CD4-positive, alpha-beta T cell treated with Interleukin-4 for 1 hour (primary cell): ENCODE results near the gene SMIM22.

Experiments
- DNase-seq, 2 donors: peaks; one replicate each; pipeline ENCODE4 v3.0.0-alpha.2; 2020 to 2022

The SMIM22 gene, protein sequence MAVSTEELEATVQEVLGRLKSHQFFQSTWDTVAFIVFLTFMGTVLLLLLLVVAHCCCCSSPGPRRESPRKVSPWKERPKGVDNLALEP

DNA sequence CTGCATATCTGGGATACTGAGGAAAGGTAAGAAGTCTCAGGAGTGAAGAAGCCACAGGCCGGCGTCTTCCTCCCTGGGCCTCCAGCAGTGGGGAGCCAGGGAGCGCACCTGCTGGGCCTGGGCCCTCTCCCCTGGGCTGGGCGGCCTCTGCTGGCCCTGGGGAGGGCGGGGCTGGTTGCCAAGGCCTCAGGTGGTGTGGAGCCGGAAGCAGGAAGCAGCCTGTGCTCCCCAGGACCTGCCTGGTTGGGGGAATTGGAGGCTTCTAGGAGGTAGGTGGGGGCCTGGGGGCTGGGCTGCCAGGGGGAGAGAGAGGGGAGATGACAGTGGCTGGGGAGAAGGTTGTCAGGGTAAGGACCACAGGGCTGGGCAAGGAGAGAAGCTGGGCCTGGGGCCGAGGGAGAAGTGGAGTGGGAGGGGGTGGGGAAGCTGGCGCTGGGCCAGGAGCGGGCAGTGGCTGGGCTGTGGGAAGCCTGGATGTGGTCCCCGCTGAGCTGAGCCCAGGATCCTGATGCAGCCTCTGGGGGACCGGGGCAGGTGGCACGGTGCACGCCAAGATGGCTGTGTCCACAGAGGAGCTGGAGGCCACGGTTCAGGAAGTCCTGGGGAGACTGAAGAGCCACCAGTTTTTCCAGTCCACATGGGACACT lies at the start of gene SMIM22:
TSS of gene SMIM22 (plus strand) at position 189 of the 647 bp plus-strand sequence. CDS start at position 555, 366 bp downstream.
- DNase-seq = no peak

DNA sequence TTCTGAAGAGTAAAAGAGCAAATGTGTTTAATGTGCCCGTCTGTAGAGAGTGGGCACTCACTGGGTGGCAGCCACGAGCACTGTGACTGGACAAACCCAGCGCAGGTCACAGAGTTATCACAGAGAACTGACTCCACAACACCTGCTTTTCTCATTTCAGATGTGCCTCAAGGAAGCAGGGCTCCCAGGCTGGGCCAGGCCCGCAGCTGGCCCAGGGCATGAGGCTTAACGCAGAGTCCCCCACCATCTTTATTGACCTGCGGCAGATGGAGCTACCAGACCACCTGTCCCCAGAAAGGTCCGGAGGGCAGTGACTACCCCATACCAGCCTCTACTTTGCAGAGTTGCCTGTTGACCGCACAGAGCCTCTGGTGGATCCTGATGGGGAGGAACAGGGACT lies 49.0 kb upstream of the SMIM22 start:
- DNase-seq = no peak

DNA sequence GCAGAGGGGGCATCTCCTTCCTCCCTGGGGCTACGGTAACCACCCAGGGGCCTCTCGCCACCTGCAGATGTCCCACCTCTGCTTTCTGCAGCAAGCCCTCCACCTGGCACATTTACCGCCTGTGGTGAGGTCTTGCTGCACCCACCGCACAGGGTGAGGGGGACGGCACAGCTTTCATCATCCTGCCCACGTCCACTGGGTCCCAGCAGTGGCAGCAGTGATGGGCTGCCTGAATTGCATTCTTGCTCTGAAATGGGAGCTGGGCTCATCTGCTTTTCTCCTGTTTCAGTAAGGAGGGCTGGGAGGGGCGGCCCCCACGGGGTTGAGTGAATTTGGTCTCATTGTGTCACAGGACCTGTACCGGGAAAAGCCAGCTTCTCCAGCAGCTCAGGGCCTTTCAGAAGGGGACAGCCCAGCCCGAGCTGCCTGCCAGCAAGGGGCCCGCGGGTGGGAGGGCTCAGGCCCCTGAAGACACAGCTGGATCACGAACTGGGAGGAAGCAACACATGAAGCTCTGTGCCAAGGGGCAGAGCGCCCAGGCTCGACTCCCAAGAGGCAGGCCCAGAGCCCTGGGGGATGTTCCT lies 48.1 kb upstream of the SMIM22 start:
- DNase-seq = no peak

DNA sequence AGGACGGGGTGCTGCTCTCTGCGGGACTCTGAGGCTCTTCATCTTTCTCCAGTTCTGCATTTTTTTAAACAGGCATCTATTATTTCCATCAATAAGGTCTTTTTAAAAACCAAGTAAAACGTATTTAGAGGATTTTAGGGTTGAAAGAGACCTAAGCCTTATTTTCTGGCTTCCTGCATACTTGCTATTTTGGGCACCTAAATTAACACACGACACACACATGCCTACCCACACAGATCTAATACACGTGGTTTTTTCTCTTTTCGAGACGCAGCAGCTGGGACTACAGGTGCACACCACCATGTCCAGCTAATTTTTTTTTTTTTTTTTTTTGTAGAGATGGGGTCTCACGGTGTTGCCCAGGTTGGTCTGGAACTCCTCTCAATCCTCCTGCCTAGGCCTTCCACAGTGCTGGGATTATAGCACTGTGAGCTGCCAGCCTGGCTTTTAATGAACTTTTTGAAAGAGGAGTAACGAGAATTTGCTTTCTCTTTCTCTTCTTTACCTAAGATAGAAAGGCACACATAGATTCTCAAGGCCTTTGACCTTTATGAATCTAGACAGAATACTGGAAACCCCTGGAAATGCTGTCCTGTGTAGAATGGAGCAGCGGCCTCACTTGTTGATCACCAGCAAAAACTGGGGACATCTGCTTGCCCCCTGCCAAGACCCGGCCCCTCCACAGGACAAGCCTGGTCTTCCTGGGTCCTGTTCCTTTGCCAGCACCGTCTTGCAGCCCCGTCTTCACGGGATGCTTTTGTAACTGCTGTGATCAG lies 47.1 kb upstream of the SMIM22 start:
- no peak for DNase-seq

DNA sequence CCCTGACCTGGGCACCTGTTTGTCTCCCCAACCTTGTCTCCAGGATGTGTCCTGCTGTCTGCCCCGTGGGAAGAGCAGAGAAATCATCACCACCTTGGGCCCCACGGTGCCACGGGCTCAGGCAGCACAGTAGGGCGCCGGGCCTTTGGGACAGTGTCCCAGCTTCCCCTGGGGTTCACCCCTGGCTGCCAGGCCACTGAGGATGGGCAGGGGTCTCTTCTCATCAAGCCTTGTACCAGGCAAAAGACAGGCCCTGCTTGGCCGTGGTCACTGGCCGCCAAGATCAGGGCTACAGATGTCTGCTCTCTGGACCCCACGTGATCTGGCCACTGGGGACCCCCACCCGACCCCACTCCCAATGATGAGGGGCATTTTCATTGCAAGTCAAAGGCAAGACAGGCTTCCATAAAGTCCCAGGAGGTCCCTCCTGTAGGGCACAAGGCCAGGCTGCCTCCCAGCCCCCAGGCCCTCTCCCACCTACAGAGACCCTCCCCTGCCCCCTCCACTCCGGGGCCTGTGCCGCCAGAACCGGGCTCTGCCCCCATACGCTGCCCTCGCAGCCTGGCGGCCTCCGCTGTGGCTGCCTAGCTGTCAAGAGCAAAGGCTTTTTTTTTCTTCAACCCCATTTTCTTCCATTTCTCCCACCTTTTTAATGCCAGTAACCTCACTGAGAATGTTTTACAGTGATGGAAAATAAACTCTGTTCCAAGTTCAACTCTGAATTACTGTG lies 46.3 kb upstream of the SMIM22 start:
- DNase-seq = no peak

DNA sequence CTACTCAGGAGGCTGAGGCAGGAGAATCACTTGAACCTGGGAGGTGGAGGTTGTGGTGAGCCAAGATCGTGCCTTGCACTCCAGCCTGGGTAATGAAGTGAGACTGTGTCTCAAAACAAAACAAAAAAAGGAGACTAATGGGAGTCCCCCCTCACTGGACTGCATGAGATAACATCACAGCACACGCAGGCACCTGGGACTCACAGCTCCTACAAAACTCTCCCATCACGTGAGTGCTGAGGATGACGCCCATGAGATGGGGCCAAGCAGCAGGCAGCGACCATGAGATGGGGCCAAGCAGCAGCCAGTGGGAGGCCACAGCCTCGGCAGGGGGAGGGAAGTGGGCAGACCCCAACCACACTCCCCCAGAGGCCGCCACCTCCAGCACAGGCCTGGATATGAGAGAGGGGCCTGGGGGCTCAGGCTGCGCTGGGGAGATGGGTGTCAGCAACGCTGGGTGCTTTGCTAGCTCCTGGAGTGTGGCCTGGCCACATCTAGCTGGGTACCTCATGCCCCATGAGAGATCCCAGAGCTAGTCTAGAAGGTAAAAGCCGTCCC lies 45.4 kb upstream of the SMIM22 start:
- DNase-seq = no peak

DNA sequence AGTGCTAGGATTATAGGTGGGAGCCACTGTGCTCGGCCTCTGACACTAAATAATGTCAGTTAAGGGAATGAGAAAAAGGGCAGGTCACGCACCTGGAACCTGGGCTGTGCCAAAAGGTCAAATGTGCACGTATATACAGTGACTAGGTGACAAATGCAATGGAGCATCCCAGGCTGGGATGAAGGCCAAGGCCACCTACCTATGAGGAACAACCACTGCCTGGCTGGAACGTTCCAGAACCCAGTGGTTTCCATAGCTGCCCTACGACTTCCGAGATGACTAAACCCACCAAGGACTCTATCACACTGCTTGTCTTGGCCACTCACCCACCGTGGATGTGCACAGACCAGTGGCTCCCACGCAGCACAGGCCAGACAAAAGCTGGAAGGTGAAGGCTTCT lies 44.3 kb upstream of the SMIM22 start:
- no peak for DNase-seq

DNA sequence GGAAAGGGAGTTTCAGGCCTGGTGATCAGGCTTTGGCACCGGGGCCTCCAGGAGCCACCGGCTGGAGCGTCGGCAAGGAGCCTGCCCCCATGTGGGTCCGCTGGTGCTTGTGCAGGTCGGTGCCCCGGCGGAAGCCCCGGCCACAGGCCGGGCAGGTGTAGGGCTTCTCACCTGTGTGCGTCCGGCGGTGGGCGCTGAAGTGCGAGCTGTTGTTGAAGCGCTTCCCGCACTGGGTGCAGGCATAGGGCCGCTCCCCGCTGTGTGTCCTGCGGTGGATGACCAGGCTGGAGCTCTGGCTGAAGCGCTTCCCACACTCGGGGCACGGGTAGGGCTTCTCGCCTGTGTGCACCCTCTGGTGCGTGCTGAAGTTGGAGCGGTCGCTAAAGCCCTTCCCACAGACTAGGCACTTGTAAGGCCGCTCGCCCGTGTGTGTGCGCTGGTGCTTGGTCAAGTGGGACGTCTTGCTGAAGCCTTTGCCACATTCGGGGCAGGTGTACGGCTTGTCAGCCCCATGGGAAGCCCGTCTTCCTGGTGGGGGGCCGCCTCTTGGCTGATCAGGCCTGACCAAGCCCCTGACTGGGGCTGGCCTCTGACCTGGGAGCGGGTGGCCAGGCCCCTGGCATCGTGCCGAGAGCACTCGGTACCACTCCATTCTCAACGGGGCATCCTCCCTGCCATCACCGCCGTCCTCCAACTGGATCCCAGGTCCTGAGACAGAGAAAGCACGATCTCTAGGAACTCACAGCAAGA lies 42.6 kb upstream of the SMIM22 start:
- DNase-seq = no peak

DNA sequence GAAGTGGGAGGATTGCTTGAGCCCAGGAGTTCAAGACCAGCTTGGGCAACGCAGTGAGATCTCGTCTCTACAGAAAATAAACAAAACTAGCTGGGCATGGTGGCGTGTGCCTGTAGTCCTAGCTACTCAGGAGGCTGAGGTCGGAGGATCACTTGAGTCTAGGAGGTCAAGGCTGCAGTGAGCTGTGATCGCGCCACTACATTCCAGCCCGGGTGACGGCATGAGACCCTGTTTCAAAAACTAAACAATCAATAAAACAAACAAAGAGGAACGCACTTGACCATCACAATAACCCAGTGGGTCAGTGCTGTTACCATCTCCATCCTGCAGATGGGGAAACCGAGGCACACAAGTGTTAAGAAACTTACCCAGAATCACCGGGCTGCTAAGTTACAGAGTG lies 41.9 kb upstream of the SMIM22 start:
- no peak for DNase-seq

DNA sequence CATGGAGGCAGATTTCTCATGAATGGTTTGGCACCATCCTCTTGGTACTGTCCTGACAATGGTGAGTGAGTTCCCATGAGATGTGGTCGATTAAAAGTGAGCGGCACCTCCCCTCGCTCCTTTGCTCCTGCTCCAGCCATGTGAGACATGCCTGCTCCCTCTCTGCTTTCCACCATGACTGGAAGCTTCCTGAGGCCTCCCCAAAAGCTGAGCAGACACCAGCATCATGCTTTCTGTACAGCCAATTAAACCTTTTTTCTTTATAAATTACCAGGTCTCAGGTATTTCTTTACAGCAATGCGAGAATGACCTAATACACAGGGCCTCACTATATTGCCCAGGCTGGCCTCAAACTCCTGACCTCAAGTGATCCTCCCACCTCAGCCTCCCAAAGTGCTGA lies 40.3 kb upstream of the SMIM22 start:
- no peak for DNase-seq

DNA sequence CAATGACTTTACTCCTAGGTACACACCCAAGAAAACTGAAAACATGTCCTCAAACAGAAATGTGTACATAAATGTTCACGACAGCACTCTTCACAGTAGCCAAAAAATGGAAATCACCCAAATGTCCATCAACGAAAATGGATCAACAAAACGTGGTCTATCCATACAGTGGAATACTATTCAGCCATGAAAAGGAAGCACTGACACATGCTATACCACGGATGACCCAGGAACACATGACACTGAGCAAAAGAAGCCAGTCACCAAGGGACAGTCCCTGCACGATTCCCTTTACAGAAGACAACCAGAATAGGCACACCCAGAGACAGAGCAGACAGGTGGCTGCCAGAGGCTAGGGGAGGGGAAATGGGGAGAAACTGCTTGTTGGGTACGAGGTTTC lies 39.5 kb upstream of the SMIM22 start:
- no peak for DNase-seq

DNA sequence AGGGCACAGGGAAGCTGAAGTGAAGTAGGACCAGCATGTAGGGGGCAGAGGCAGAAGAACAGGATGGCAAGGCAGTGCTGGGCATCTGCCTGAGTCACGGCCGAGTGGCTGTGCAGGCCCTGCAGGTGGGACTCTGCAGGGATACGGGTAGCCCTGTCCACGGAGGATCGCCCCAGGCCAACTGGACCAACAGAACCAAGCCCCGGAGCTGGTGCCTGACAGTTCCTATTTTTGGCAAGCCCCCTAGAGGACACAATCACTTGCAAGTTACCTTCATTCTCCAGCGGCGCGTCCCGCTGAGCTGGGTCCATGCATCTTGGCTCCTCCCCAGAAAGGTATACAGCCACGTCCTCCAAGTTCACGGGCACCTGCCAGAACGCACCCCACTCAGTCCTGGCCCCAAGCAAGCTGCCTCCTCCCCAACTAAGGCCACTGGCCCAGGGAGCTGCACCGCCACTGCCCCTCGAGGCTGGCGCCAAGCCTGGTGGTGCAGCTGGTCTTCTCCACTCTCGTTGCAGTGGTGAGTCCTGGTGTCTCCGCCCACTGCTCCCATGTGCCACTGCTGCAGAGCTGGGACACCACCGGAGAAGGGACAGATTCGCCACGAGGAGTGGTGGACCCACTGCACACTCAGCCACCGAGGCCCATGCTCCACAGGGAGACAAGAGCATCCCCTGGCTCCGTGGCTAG lies 34.8 kb upstream of the SMIM22 start:
- no peak for DNase-seq

DNA sequence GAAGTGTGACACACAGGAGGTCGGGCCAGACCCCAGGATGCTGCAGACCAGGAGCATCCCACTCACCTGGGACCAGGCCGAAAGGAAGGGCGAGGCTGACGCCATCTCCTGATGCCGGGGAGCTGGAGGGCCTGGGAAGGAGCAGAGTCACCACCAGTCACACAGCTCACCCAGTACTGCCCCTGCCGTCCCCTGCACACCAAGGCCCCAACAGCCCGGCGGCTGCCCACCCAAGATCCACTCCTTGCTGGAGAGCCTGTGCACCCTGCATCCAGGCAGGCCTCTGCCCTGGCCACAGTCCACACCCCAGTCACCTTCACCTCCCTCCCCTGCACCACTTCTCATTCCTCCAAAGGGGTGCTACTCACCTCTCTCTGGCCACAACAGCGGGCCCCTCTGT lies 33.0 kb upstream of the SMIM22 start:
- no peak for DNase-seq

DNA sequence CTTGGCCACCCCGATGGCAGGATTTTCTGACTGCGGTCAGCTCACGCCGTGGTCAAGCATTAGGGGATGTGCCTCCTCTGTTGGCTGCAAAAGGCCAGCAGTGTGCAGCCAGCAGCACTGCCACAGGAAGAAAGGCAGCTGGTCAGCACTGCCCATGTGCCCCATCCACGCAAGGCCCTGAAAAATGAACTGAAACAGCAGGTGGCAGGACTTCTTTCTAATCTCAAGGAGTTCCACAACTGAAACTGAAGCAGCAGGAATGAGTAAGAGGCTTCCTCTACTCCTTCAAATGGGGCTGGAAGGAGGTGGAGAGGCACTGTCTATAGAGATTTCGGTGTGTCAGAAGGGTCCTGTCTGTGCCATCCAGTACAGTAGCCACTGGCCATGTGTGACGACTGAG lies 31.4 kb upstream of the SMIM22 start:
- no peak for DNase-seq

DNA sequence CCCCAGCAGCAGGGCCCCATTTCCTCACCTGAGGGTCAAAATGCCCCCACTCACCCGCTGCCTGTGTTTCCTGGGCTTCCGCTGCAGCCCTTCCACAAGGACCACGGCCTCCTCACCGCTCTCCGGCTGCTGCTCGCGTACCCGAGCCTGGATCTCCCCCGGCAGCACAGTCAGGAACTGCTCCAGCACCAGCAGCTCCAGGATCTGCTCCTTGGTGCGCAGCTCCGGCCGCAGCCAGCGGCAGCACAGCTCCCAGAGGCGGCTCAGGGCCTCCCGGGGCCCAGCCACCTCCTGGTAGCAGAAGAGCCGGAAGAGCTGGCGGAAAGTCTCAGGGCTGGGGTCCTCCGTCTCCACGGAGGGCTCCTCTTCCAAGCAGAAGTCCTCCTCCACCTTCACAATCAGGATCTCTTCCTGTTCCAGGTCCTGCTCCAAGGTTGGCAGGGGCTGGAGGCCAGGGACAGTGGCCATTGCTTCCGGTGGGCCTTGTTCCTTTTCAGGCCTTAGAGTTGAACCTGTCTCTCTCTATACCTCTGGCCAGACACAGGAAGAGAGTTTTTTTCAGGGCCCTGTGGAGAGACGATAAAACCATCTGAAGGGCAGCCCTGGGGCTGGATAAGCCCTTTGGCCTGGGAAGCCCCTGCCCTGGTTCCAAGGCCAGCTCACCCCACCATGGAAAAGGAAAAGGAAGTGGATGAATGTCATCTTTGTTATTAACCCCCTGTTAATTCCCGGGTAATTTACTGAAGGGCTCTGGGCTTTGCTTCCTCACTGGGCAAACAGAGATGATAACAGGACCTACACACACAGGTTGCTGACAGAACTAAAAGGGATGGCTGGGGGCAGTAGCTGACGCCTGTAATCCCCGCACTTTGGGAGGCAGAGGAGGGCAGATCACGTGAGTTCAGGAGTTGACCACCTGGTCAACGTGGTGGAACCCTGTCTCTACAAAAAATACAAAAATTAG lies 29.4 kb upstream of the SMIM22 start:
- no peak for DNase-seq

DNA sequence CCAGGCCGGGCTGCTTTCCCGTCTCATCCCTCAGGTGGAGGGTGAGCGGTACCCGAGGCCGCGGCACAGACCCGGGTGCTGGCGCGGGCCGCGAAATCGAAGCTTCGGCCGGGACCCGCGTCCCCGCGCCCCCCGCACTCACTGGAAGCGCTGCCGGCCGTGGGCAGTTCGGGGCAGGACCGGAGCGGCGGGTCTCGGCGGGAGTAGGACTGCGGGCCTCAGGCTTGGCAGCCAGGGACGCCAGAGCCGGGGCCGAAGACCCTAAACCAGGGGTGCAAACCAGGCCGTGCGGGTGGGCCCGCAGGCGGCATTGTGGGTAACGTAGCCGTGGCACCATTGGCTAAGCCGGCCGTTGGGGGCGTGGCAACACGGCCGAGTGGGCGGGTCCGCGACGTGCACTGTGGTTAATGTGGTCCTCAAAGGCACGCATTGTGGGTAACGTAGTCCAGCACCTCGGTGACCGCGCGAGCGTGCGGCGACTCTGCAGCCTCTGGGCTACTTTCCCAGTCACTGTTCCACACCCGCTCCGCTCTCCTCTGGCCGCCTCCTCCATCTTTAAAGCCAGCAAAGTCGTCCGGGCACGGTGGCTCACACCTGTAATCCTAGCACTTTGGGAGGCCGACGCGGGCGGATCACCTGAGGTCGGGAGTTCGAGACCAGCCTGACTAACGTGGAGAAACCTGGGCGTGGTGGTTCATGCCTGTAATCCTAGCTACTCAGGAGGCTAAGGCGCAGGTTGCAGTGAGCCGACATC lies 28.1 kb upstream of the SMIM22 start, which contains the start of gene ZNF500:
TSS of gene ZNF500 (minus strand) at position 288 of the 754 bp plus-strand sequence. CDS start 1,184 bp downstream, outside the sequence.
- peak; percentile 96 to 97 for DNase-seq

DNA sequence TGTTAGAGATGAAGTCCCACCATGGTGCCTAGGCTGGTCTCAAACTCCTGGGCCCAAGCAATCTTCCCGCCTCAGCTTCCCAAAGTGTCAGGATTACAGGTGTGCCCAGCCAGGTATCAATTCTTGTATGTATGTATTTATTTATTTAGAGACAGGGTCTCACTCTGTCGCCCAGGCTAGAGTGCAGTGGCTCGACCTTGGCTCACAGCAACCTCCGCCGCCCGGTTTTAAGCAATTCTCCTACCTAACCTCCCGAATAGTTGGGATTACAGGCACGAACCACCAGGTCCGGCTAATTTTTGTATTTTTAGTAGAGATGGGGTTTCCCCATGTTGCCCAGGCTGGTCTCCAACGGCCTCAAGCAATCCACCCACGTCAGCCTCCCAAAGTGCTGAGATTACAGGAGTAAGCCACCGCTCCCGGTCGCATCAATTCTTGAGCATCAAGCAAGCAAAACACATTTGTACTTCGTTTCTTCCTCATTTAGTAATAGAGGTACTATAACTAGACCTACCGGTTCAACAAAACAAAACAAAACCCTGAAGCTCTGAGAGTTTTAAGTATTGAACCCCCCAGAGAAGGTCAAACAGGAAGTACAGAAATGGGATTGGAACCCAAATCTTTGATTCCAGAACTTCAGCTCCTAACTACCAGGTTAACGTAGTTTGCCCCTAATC lies 27.2 kb upstream of the SMIM22 start:
- DNase-seq = no peak

DNA sequence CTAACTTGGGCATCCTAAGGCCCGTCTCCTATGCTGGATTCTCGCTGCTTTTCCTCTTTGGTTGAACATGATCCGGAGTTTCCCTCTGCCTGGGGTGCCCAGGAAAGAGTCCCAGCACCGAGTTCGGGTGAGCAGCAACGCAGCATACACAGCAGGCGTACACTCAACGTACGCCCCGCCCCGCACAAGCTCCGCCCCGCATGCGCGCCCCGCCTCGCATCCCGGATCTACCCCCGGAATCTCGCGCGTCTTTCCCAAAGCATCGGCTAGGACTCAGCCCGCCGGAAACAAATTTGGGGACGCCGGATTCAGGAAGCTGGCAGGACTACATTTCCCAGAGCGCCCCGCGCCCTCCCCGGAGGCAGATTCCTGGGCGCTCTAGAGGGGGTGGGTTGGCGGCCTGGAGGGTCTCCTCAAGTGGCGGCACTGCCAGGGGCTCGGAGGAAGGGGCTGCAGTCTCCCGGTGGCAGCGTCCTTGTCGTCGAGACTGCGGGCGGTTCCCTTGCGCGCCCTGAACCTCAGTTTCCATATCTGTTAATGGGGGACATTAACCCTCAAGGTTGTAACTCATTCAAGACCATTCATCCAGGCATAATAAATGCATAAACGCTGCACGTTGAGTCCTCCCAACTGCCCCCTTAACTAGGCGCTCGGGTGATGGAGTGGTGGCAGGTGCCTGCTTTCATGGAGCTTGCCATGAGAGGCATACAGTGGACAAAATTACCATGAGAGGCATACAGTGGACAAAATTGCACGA lies 26.4 kb upstream of the SMIM22 start:
- DNase-seq = peak; percentile 88 to 91
